GM18868 (cell line): Measurements from ENCODE around the gene PLA2G4E.

Experiments
- ATAC-seq: cut with Tn5 transposase; IDR thresholded peaks from one replicate; pipeline ENCODE4 v1.9.1; 2021; ENCODE audit warnings: mild to moderate bottlenecking, moderate library complexity; ENCODE audit not compliant: unreplicated experiment

PLA2G4E gene, protein sequence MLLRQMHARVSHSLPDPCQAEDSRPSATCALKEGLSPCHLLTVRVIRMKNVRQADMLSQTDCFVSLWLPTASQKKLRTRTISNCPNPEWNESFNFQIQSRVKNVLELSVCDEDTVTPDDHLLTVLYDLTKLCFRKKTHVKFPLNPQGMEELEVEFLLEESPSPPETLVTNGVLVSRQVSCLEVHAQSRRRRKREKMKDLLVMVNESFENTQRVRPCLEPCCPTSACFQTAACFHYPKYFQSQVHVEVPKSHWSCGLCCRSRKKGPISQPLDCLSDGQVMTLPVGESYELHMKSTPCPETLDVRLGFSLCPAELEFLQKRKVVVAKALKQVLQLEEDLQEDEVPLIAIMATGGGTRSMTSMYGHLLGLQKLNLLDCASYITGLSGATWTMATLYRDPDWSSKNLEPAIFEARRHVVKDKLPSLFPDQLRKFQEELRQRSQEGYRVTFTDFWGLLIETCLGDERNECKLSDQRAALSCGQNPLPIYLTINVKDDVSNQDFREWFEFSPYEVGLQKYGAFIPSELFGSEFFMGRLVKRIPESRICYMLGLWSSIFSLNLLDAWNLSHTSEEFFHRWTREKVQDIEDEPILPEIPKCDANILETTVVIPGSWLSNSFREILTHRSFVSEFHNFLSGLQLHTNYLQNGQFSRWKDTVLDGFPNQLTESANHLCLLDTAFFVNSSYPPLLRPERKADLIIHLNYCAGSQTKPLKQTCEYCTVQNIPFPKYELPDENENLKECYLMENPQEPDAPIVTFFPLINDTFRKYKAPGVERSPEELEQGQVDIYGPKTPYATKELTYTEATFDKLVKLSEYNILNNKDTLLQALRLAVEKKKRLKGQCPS

DNA sequence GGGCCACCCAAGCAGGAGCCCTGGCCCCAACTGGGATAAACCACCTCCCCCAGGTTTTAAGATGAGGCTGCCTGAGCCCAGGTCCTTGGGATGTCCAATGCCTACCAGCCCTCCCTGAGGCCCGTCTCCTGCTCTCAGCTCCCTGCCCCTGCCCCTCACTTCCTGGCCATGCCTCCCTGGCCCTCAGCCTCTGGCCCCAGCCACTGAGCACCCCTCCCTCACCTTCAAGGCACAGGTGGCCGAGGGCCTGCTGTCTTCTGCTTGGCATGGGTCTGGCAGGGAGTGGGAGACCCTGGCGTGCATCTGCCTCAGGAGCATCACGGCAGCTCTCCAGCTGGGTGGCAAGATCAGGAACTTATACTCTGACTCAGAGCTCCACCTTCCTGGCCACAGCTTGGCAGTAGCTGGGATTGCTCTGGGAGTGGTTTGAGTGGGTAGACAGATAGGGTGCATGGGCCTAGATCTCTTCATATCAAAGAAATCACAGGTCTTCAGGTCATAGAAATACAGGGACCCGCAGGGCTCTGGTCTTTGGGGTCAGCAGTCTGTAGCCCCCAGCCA is at the start of gene PLA2G4E:
TSS of gene PLA2G4E (minus strand) at position 330 of the 561 bp plus-strand sequence. CDS start at position 318, 12 bp downstream.
- ATAC-seq = no peak

DNA sequence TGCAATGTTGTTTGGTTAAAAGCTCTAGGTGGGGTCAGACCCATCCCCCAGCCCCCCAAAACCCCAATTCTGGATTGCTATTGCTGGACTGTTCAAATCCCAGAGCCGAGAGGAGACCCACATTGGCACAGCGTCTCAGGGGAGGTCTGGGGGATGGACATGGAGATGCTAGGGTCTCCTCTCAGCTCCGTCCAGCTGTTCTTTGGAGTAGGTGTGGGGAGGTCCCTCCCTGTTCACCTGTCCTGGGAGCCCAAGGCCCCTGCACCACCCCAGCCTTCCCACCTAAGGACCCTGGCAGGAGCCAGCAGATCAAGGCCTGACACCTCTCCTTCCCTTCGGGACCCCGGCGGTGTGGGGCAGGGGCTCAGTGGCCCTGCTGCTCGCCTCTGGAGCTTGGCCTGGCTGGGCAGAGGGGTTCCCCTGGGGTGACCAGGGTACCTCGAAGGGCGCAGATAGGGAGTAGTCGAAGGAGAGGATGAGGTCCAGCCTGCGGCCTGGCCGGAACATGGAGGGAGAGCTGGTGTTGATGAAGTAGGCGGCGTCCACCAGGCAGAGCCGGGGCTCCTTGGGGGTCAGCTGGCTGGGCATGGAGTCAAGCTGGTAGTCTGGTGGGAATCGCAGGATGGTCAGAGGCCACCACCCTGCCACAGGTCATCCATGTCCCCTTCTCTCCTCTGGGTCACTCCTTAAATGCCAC is 49.6 kb upstream of the PLA2G4E start:
- no peak for ATAC-seq

DNA sequence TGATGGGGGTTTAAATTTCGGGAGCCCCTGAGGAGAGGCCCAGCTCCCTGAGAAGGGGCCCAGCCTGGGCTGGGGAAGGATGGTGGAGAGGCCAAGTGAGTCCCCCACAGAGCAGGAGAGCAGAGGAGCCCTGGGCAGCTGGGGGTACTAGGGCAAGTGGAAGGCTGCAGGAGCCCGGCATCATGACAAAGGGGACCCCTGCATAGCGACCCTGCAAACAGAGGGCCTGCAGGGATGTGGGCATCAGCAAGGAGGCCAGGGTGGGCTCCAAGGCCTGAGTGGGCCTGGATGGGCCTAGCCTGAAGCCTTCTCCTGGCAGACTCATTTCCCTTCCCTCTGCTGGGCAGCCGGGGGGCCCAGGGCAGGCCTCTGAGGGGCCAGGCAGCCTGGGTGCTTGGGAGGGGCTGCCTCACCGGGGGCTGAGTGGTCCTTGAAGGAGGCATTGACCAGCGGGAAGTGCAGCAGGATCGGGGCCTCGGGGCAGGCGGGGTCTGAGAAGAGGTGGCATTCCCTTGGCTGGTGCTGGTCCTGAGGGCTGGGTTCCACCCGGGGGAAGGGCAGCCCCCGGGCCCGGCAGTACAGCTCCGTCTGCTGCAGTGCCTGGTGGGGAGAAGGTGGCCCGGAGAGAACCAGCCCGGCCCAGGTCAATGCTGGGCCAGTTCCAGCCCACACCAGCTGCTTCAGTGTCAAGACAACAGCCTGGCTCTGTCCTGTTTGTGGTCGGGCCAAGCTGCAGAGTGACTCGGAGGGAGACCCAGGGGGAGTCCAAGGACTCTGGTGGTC is 48.8 kb upstream of the PLA2G4E start:
- ATAC-seq = no peak

DNA sequence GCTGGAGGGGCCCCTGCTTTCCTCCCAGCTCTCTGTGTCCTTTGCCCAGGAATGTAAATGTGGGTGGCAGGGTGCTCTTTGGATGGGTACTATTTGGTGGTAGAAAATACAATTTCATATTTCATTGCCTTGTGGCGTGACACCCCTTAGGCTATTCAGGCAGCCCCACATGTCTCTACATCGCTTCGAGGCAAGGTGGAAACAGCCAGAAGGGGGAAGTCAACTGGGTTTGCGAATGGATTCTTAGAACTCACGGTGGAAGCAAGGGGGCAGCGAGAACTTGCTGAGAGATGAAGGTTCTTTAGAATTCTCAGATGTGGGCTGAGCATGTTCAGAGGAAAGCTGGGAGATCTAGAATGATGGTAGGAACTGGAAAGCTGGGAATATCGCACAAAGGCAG is 48.2 kb upstream of the PLA2G4E start:
- no peak for ATAC-seq

DNA sequence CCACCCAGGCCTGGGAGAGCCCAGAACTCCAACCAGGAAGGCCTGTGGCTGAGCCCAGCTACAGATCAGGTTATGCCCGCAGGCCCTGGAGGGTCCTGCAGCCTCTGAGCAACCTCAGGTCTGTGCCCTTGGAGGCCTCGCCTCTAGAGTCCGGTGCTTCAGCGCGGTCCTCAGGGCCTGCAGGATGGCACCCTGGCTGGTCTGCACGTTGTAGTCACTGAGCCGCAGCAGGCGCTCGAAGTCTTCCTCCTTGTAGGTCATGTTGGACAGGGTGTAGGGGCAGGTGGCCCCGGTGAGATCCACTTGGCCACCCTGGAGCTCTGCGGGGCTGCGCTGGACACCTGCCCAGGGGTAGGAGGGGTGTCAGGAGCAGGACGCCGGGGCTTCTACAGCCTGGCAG is 47.8 kb upstream of the PLA2G4E start:
- no peak for ATAC-seq

DNA sequence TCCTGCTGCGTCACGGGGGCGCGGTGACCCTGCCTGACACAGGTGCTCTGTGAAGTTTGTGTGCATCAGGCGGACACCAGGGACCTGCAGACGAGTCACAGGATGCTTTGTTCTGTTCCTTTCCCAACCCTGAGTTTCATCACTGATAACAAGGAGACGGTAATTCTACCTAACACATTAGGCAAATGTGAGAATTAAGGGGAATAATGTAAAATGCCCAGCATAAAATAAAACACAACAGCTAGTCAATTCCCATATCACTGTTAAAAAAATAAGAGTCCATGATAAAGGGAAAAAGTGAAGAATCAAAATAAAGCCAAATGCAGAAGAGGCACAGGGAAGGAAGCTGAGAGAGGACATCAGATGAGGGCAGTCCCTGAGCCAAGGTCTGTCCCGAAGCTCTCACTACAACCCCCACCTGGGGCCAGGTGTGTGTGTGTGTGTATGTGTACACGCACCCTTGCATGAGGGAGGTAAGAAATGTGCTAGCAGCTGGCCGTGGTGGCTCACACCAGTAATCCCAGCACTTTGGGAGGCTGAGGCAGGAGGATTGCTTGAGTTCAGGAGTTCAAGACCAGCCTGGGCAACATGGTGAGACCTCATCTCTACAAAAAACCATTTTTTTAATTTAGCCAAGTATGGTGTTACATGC is 46.0 kb upstream of the PLA2G4E start:
- no peak for ATAC-seq

DNA sequence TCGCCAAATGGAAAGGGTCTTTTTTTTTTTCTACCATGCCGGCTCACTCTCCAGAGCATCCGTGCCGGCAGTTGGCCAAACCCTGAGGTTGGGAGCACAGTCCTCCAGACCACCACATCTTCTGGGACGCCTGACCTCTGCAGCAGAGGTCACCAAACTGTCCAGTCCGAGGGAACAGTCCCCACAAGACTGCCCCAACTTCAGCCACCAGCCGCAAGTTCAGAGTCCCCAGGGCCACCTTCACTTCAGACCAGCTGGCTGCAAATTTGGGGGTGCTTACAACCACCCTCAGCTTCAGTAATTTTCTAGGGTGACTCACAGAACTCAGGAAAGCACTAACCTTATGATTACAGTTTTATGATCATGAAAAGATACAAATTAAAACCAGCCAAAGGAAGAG is 44.6 kb upstream of the PLA2G4E start:
- no peak for ATAC-seq

DNA sequence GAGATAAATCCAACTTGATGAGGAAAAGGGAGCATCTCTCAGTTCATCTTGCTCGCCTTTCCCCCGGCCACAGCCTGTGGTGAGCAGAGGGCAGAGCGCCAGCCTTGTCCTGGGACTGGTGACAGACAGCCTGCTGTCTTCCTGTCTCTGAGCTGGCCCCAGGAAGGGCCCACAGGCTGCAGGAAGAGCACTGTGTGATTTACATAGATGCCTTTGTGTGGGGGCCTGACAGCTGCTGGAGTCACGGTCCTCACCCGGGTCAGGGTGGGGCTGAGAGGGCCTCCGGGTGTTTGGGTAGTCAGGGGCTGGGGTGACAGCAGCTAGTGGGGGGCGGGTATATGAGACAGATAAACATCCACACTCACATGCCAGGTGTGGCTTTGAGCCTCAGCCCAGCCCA is 44.2 kb upstream of the PLA2G4E start:
- ATAC-seq = no peak

DNA sequence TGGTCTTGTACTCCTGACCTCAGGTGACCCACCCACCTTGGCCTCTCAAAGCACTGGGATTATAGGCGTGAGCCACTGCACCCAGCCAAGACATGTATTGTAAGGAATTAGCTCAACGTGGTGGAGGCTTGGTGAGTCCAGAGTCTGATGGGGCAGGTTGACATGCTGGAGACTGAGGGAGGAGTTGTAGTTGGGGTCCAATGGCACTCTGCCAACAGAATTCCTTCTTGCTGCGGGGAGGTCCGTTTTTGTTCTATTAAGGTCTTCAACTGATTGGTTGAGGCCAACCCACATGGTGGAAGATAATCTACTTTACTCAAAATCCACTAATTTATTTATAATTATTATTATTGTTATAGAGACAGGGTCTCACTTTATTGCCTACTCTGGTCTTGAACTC is 43.4 kb upstream of the PLA2G4E start:
- no peak for ATAC-seq

DNA sequence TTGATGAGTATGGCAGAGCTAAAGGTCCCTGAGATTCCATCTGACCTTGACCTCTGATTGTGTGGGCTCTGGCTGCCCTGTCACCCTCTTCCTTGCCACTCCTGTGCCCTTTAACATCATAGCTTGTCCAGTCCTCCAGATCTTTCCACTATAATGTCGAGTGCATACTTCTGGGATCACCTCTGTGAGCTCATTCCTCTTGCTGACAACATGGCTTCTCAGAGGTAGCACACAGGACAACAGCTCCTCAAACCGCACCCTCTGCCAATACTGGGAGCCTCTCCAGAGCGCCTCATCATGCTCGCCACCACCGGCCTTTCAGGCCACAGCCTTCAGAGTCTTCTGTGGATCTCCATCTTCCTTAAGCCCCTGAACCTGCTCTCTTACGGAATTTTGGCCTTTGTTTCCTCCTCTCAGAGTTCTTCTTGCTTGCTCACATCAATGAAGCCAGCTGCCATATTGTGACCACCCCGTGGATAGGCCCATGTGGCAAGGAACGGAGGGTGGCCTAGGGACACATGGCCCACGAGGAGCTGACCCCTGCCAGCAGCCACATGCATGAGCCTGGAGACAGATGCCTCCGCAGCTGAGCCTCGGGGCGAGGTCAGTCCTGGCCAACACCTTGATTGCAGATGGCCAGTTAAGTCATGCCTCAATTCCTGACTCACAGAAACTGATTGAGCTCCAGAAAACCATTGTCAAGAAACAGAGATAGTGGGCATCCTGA is 42.4 kb upstream of the PLA2G4E start:
- ATAC-seq = no peak

DNA sequence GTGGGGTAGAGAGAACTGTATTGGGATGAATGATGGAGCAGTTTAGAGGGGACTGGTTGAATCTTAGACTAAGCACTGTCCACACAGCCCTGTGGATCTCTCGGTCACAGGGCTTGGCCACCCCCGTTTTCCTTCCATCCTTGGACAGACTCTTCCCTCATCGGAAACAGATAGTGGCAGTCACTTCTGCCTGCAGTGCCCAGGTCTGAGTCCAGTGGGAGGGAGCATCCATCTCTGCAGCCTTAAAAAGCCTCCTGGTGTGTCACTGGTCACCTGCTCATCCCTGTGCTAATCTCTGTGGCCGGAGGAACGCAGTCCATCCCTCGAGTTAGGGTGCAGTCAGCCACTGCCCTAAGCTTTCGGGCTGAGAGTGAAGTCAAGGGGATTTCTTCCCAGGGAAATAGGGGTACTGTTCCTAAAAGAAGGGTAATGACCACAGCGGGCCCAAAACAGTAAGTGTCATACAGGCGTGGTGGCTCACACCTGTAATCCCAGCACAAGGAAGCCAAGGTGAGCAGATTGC is 41.5 kb upstream of the PLA2G4E start:
- no peak for ATAC-seq

DNA sequence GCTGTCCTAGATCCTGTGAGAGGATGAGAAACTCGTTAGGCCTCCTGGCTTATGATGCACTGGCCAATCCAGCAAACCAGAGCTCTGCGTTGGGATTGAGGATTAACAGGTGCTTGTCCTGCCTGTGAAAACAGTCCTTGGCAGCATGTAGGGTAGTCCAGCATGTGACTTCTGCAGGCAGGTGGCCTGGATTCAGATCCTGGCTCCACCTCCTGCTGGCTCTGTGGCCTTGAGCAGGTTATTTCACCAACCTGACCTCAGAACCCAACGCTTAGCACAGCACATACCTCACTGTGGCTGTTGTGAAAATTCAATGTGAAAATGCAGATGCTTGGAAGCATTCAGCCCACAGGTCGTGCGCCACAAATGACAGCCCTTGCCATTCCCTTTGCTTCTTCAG is 40.0 kb upstream of the PLA2G4E start:
- ATAC-seq = no peak

DNA sequence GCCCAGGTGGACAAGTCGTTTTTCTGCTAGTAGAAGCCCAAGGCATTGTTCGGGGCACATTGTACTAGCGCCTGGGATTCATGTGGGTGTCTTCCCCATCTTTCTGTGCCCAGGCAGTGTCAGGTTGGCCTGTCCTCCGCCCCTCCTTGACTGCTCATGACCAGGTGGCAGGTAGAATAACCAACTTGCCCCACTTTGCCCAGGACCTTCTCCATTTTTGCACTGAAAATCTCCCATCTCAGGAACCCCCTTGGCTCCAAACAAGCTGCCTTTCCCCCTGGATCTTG is 39.6 kb upstream of the PLA2G4E start:
- no peak for ATAC-seq

DNA sequence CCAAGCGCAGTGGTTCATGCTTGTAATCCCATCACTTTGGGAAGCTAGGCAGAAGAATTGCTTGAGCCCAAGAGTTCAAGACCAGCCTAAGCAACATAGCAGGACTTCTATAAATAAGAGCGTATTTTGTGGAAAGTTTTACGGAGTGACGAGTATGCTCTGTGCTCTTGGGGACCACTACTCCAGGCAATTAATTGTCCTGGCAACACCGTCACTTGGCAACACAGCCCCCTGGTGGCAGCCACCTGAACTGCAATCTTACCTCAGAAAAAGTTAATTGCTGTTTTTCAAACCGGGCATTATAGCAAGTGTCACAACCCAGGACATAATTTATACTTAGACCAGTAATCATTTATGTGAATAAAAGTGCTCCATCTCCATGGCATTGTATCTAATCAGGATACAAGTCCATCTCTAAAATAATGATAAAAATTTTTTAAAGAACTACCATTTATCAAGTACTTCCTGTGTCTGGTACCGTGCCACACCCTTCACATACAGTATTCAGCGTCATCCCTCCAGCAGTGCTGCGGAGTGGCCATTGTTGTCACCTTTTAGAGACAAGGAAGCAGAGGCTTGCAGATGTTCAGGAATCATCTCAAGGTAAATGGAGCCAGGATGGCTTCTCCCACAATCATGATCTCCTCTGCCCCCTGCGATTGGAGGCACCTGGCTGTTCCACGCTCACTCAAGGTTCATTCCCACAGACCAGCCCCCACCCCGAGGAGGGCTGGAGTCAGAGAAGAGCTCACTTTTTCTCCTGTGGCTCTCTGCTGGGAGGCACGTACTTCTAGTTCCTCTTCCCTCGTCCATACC is 39.0 kb upstream of the PLA2G4E start:
- no peak for ATAC-seq

DNA sequence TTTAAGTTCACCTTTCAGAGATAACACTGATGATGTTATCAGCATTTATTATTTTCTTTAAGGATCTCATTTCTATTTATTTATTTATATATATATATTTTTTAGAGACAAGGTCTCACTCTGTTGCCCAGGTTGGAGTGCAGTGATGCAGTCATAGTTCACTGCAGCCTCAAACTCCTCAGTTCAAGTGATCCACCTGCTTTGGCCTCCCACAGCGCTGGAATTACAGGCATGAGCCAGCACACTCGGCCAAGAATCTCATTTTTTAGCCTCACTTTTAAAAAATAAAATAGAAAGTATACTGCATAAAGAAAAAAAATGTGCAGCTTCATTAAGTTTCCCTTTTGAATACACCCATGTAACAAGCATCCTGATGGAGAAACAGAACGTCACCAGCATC is 37.9 kb upstream of the PLA2G4E start:
- ATAC-seq = no peak

DNA sequence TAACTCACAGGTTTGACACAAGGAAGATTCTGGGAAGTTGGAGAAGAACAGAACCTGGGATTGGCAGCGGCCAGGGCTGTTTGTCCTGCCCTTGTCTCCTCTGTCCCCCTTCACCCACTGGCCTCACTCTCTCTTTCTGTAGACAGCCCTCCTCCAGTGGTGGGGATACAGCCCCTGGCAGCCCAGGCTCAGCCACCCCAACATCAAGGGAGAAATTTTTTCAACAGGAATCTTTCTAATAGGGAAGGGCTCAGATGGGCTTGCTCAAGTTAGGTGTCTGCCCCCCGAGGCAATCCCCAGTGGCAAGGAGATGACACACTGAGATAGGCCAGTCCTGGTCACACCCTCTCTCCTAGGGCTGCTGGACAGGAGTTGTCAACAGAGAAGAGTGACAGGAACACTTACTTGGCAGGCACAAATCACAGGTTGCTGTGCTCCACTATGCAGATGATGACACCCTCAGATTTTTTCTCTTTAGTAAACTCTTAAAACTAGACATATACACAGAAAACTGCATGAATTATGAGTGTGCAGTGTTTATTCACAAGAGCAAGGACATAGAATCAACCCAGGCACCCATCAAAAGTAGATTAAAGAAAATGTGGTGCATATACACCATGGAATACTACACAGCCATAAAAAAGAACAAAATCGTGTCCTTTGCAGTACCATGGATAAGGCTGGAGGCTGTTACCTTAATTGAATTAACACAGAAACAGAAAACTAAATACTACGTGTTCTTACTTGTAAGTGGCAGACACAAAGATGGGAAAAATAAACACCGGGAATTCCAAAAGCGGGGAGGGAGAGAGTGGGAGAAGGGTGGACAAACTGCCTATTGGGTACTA is 37.2 kb upstream of the PLA2G4E start:
- ATAC-seq = no peak
